Fibroblast of skin of left quadriceps (primary cell): ENCODE measurements around the gene F7.
A peak's percentile ranks its signal among the peaks of the same experiment; 100 is the strongest.
"Not testable (repeated sequence)": the region's sequence is repeated elsewhere in the genome, so short reads cannot be mapped to it uniquely, and the experiment has no call there.

Experiments
- DNase-seq, 2 experiments: peaks; one replicate each; pipeline ENCODE4 v3.0.0-alpha.2; 2013; ENCODE audit warnings: low read depth in 2 of 2

The F7 gene

GRCh38 chr13:113105032-113105920 is at the start of gene F7:
Gene F7 (plus strand): TSS chr13:113105791. CDS start chr13:113105842, 51 bp downstream.
- no peak for DNase-seq

GRCh38 chr13:113057084-113057483 is 48.5 kb upstream of the F7 start:
- DNase-seq: no peak

- not testable (repeated sequence) for DNase-seq
These were observed 48.0 kb upstream of the F7 start for GRCh38 chr13:113057559-113057958.

- DNase-seq: no peak
These were observed 47.2 kb upstream of the F7 start for GRCh38 chr13:113058129-113058987.

- DNase-seq: no peak
These were observed 46.4 kb upstream of the F7 start for GRCh38 chr13:113058988-113059850.

GRCh38 chr13:113059891-113060290 is 45.7 kb upstream of the F7 start:
- DNase-seq: no peak

GRCh38 chr13:113060557-113061270 is 44.9 kb upstream of the F7 start:
- DNase-seq: no peak

- DNase-seq: no peak
These were observed 44.3 kb upstream of the F7 start for GRCh38 chr13:113061271-113061625.

GRCh38 chr13:113061796-113062425 is 43.7 kb upstream of the F7 start:
- no peak for DNase-seq

- DNase-seq: no peak
These were observed 42.9 kb upstream of the F7 start for GRCh38 chr13:113062691-113063090.

GRCh38 chr13:113063091-113063491 is 42.5 kb upstream of the F7 start:
- DNase-seq: no peak

GRCh38 chr13:113064000-113064533 is 41.5 kb upstream of the F7 start:
- DNase-seq: no peak

GRCh38 chr13:113064534-113065405 is 40.8 kb upstream of the F7 start:
- DNase-seq: peak; percentile 51 to 53

- DNase-seq: no peak
These were observed 40.0 kb upstream of the F7 start for GRCh38 chr13:113065406-113066141.

GRCh38 chr13:113066142-113066455 is 39.5 kb upstream of the F7 start:
- no peak for DNase-seq

GRCh38 chr13:113066746-113067145 is 38.8 kb upstream of the F7 start:
- DNase-seq: no peak

GRCh38 chr13:113069861-113070805 is 35.5 kb upstream of the F7 start:
- DNase-seq: no peak

- no peak for DNase-seq
These were observed 34.7 kb upstream of the F7 start for GRCh38 chr13:113070855-113071254.
